ENCODE measurements around the gene SLFNL1.

Gene SLFNL1

DNA sequence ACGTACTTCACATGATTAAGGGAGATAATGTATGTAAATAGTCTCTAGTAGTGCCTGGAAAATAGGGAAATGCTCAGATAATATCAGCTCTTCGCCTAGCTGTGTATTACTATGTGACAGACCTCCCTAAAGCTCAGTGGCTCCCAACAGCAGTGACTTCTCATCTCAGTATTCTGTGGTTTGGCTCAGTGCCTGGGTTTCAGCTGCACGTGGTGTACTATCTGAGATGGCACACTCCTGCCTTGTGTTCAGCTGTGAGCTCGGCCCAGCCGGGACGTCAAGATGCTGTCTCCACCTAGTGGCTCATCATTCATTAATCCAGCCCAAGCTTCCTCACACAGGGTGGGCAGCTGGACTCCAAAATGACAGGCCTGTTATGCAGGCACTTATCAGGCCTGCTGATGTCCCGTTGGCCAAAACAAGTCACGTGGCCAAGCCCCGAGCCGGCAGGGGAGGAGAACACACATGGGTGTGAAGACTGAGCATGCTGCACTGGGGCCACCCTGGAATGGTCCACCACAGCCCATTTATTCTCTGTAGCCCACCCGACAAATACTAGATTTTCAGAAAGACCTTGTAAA lies 17.8 kb downstream of the SLFNL1 start:
- peak overlapping the region; percentile 39 for H3K4me2 ChIP-seq (ENCODE audit: low read depth, low read length, poor library complexity, severe bottlenecking)
- peaks cover 6% of the 10 kb centered on the region; the same call in 1 of the 2 replicates for H3K79me2 ChIP-seq (ENCODE audit: insufficient read depth, low read length)
- no peaks in the 10 kb centered on the region for H3K27me3 ChIP-seq (ENCODE audit: insufficient read depth, low read length, poor library complexity, severe bottlenecking)
- H3K4me3 ChIP-seq (ENCODE audit: low read length, poor library complexity, severe bottlenecking) = no peak overlapping the region
- no peak overlapping the region for H3K9ac ChIP-seq (ENCODE audit: low read depth, low read length, poor library complexity, severe bottlenecking)
- H3K4me1 ChIP-seq (ENCODE audit: insufficient read depth, low read length, poor library complexity, severe bottlenecking) = peaks cover 15% of the 10 kb centered on the region
- TF ChIP-seq, protein P1, sequence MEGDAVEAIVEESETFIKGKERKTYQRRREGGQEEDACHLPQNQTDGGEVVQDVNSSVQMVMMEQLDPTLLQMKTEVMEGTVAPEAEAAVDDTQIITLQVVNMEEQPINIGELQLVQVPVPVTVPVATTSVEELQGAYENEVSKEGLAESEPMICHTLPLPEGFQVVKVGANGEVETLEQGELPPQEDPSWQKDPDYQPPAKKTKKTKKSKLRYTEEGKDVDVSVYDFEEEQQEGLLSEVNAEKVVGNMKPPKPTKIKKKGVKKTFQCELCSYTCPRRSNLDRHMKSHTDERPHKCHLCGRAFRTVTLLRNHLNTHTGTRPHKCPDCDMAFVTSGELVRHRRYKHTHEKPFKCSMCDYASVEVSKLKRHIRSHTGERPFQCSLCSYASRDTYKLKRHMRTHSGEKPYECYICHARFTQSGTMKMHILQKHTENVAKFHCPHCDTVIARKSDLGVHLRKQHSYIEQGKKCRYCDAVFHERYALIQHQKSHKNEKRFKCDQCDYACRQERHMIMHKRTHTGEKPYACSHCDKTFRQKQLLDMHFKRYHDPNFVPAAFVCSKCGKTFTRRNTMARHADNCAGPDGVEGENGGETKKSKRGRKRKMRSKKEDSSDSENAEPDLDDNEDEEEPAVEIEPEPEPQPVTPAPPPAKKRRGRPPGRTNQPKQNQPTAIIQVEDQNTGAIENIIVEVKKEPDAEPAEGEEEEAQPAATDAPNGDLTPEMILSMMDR (conservative IDR thresholded peaks at IDR 0.05; ENCODE audit: low read length) = peak; percentile 79
- no peak for TF ChIP-seq EZH2phosphoT487 (IDR thresholded peaks at IDR 0.05; ENCODE audit: borderline replicate concordance)
- peaks cover 93% of the 10 kb centered on the region for H3K36me3 ChIP-seq (ENCODE audit: insufficient read depth, low read length)
- H3F3A ChIP-seq (ENCODE audit: low read depth) = peaks cover 14% of the 10 kb centered on the region
- H3K9me2 ChIP-seq (replicated peaks; ENCODE audit: low read depth, low read length) = no peaks in the 10 kb centered on the region
- no peak overlapping the region for H2AFZ ChIP-seq (ENCODE audit: low read length)
- H4K20me1 ChIP-seq (ENCODE audit: insufficient read depth, low read length, poor library complexity, severe bottlenecking) = peaks cover 9% of the 10 kb centered on the region
- H3K9me3 ChIP-seq (ENCODE audit: insufficient read depth, low read depth, low read length) = no peaks in the 10 kb centered on the region

DNA sequence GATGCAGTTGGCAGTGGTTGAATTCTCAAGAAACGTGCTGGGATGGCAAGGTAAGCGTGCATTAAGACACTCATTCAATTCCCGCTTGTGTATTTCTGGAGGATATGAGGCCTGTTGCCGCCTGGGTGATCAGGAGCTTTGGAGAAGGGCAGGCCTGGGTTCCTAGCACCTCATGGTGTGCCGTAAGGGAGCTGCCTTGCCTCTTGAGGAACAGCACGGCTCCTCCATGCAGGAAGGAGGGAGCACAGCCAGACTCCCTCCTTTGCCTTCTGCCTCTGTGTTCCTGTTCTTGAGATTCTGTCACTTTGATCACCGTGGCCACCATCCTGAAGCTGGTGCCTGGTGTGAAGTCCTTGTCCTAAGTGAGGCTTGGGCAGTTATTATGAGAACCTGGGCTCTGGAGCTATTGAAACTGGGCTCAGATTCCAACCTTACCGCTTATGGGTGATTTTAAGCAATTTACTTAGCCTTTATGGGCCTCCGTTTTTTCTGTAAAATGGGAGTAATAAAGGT lies 18.3 kb downstream of the SLFNL1 start:
- H3K9ac ChIP-seq (ENCODE audit: low read depth, low read length, poor library complexity, severe bottlenecking) = no peak overlapping the region
- H3K36me3 ChIP-seq (ENCODE audit: insufficient read depth, low read length) = peaks cover 93% of the 10 kb centered on the region
- H3K79me2 ChIP-seq (ENCODE audit: insufficient read depth, low read length) = peaks cover 9% of the 10 kb centered on the region; the same call in 1 of the 2 replicates
- TF ChIP-seq, protein P1 (conservative IDR thresholded peaks at IDR 0.05; ENCODE audit: low read length) = no peak
- no peak for TF ChIP-seq EZH2phosphoT487 (IDR thresholded peaks at IDR 0.05; ENCODE audit: borderline replicate concordance)
- peaks cover 14% of the 10 kb centered on the region for H3F3A ChIP-seq (ENCODE audit: low read depth)
- H4K20me1 ChIP-seq (ENCODE audit: insufficient read depth, low read length, poor library complexity, severe bottlenecking) = peaks cover 9% of the 10 kb centered on the region
- H3K9me2 ChIP-seq (replicated peaks; ENCODE audit: low read depth, low read length) = no peaks in the 10 kb centered on the region
- H3K4me2 ChIP-seq (ENCODE audit: low read depth, low read length, poor library complexity, severe bottlenecking) = peak overlapping the region; percentile 39
- H3K4me1 ChIP-seq (ENCODE audit: insufficient read depth, low read length, poor library complexity, severe bottlenecking) = peaks cover 15% of the 10 kb centered on the region
- no peak overlapping the region for H3K4me3 ChIP-seq (ENCODE audit: low read length, poor library complexity, severe bottlenecking)
- H2AFZ ChIP-seq (ENCODE audit: low read length) = no peak overlapping the region
- no peaks in the 10 kb centered on the region for H3K27me3 ChIP-seq (ENCODE audit: insufficient read depth, low read length, poor library complexity, severe bottlenecking)
- H3K9me3 ChIP-seq (ENCODE audit: insufficient read depth, low read depth, low read length) = no peaks in the 10 kb centered on the region

DNA sequence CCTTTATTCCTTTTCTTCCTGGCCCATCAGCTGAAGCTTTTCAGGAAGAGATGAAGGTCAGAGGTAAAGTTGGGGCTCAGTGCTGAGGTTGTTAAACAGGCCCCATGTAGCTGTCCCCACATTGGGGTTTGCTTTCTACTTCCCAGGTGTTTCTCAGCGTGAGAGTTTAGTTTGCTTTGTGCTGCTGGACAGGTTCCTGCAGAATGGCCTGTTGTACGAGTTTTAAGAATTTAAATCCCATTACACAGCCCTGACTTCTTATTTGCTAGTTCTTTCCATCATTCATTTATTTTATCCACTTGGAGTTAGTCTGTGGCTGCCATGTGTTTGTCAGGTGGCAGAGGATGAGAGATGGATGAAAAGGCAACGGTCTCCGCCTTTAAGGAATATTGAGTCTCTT lies 22.9 kb downstream of the SLFNL1 start:
- Histone ChIP-seq H3K4me3 (ENCODE audit: low read length, poor library complexity, severe bottlenecking) (no peak overlapping the region), H3K79me2 (ENCODE audit: insufficient read depth, low read length) (peaks cover 29% of the 10 kb centered on the region; the same call in 1 of the 2 replicates), H3F3A (ENCODE audit: low read depth) (peaks cover 14% of the 10 kb centered on the region), H3K4me1 (ENCODE audit: insufficient read depth, low read length, poor library complexity, severe bottlenecking) (peaks cover 12% of the 10 kb centered on the region), H3K9me3 (ENCODE audit: insufficient read depth, low read depth, low read length) (no peaks in the 10 kb centered on the region), H3K9ac (ENCODE audit: low read depth, low read length, poor library complexity, severe bottlenecking) (no peak overlapping the region), H4K20me1 (ENCODE audit: insufficient read depth, low read length, poor library complexity, severe bottlenecking) (no peaks in the 10 kb centered on the region), H3K36me3 (ENCODE audit: insufficient read depth, low read length) (peaks cover 91% of the 10 kb centered on the region), H2AFZ (ENCODE audit: low read length) (no peak overlapping the region), H3K27me3 (ENCODE audit: insufficient read depth, low read length, poor library complexity, severe bottlenecking) (no peaks in the 10 kb centered on the region), H3K4me2 (ENCODE audit: low read depth, low read length, poor library complexity, severe bottlenecking) (no peak overlapping the region), H3K9me2 (replicated peaks; ENCODE audit: low read depth, low read length) (no peaks in the 10 kb centered on the region)
- TF ChIP-seq, protein P1 (conservative IDR thresholded peaks at IDR 0.05; ENCODE audit: low read length) = no peak
- no peak for TF ChIP-seq EZH2phosphoT487 (IDR thresholded peaks at IDR 0.05; ENCODE audit: borderline replicate concordance)
